ACC112 (cell line): ENCODE measurements around the gene ITPR1.

Source experiments
- H2AFZ ChIP-seq: fragments of 200-600 bp; sonication (generic); one replicate; pipeline ENCODE4 v1.6.0; 2017; ENCODE audit warnings: antibody characterized with exemption, low read length; ENCODE audit not compliant: unreplicated experiment
- H3K27ac ChIP-seq: fragments of 200-600 bp; sonication (generic); 2 replicates; pipeline ENCODE4 v1.5.1; 2014; ENCODE audit warnings: low read depth, mild to moderate bottlenecking, antibody characterized with exemption, low read length, moderate library complexity
- H3K27me3 ChIP-seq: fragments of 200-600 bp; sonication (generic); 2 replicates; pipeline ENCODE4 v1.6.1; 2014; ENCODE audit warnings: mild to moderate bottlenecking, antibody characterized with exemption, low read length, moderate library complexity, mixed read lengths; ENCODE audit not compliant: insufficient read depth
- H3K36me3 ChIP-seq: fragments of 200-600 bp; sonication (generic); 2 replicates; pipeline ENCODE4 v1.6.1; 2016; ENCODE audit warnings: mild to moderate bottlenecking, antibody characterized with exemption, low read length, moderate library complexity, mixed read lengths; ENCODE audit not compliant: insufficient read depth
- H3K4me1 ChIP-seq: fragments of 200-600 bp; sonication (generic); one replicate; pipeline ENCODE4 v1.6.1; 2016; ENCODE audit warnings: low read length, mixed read lengths; ENCODE audit not compliant: insufficient read depth, unreplicated experiment, control insufficient read depth
- H3K4me3 ChIP-seq: fragments of 200-600 bp; sonication (generic); 2 replicates; pipeline ENCODE4 v1.5.1; 2014; ENCODE audit warnings: mild to moderate bottlenecking, low read depth, low read length
- H3K79me2 ChIP-seq: fragments of 200-600 bp; sonication (generic); one replicate; pipeline ENCODE4 v1.6.0; 2016; ENCODE audit warnings: low read length; ENCODE audit not compliant: control insufficient read depth, unreplicated experiment, insufficient read depth

Gene ITPR1

DNA sequence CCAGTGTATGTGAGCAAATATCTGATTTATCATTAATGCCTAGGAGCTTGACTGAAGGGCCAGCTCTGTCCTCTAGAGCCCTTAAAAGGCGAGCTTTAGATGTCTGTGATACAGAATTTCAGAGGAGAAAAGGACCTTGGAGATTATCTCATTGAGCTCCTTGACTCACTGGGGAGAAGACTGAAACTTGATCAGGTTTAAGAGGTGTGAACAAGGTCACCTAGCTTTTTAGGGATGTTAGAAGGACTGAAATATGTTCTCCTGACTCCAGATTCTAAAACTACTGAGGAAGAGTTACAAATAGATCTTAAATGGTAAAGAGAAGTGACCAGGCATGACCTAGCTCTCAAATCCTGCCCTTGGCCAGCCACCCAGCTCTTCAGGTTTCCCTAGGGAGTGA, 292.4 kb downstream of the ITPR1 start:
- no peaks in the 10 kb centered on the region for H3K4me1 ChIP-seq
- H3K36me3 ChIP-seq, result no peaks in the 10 kb centered on the region; the same call in 1 of the 2 replicates
- H2AFZ ChIP-seq, result no peak overlapping the region
- no peak overlapping the region for H3K4me3 ChIP-seq
- H3K27me3 ChIP-seq, result no peaks in the 10 kb centered on the region
- no peak overlapping the region for H3K27ac ChIP-seq
- no peaks in the 10 kb centered on the region for H3K79me2 ChIP-seq

DNA sequence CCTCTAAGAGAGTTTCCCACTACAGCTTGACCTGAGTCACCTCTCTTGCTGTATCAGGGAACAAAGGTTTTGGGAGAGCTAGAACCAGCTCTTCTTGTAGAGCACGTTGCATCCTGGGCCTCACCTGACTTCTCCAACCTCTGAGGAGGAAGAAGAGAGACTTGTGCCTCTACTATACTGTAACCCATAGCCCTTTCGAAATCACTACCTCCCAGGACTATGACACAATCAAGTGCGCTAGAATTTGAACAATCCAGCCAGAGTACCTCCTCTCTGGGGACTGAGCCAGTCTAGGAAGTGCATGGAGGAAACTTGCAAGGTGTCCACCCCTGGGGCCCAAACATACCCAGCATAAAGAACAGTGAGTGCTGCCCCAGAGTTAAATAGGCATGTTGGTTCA, 293.3 kb downstream of the ITPR1 start:
- no peak overlapping the region for H3K4me3 ChIP-seq
- no peaks in the 10 kb centered on the region for H3K79me2 ChIP-seq
- H3K36me3 ChIP-seq, result peaks cover 1% of the 10 kb centered on the region; the same call in 1 of the 2 replicates
- no peak overlapping the region for H3K27ac ChIP-seq
- H3K4me1 ChIP-seq, result no peaks in the 10 kb centered on the region
- no peak overlapping the region for H2AFZ ChIP-seq
- no peaks in the 10 kb centered on the region for H3K27me3 ChIP-seq

DNA sequence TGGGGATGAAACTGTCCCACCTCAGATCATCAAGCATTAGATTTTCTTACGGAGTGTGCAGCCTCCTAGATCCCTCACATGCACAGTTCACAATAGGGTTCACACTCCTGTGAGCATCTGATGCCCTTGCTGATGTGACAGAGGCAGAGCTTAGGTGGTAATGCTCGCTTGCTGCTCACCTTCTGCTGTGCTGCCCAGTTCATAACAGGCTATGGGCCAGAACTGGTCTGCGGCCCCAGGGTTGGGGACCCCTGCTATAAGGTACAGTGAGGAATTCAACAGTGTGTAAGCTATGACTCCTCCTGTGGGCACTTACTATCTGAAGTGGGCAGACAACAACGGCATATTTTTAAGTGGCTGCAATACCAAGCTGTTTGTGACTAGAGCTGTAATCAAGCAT, 298.2 kb downstream of the ITPR1 start:
- Histone ChIP-seq H3K4me1 (no peaks in the 10 kb centered on the region), H3K4me3 (no peak overlapping the region), H3K27me3 (no peaks in the 10 kb centered on the region), H2AFZ (no peak overlapping the region), H3K27ac (no peak overlapping the region), H3K79me2 (no peaks in the 10 kb centered on the region), H3K36me3 (peaks cover 4% of the 10 kb centered on the region; the same call in 1 of the 2 replicates)

DNA sequence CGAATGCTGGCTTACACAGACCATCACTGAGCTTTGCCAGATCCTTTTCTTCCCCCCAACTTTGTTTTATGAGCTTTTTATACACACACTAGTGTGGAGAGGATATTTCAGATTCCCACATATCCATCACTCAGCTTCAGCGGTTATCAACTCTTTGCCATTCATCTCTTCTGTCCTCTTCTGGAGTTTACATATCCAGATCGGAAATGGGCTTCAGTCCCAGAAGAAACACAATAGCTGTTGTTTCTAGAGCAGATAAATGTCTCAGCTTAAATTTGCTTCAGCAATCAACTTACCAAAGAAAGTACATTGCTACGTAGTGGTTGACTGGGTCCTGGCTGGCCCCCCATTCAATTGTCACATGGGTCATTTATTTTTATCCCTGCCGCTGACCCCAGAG, 300.2 kb downstream of the ITPR1 start:
- peaks cover 4% of the 10 kb centered on the region for H3K36me3 ChIP-seq
- H3K4me3 ChIP-seq, result no peak overlapping the region
- H3K27ac ChIP-seq, result no peak overlapping the region
- no peaks in the 10 kb centered on the region for H3K4me1 ChIP-seq
- H3K27me3 ChIP-seq, result no peaks in the 10 kb centered on the region
- H2AFZ ChIP-seq, result no peak overlapping the region
- no peaks in the 10 kb centered on the region for H3K79me2 ChIP-seq

DNA sequence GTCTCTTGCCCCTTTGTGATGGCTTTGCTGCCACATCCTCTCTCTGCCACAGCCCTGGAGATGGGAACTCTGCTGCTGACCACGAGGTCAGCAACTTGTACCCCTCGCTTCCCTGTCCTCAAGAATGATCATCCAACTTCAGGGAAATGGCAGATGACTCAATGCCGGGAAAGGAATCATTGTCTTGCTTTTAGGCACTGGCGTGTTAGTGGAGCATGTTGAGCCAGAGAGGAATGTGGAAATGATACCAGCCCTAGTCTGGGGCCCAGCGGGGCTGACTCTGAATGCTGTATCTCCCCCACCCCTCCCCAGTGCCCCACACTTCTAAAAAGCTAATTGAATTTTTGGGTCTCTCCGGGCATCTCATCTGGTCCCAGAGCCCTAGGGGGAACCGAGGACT, 301.2 kb downstream of the ITPR1 start:
- Histone ChIP-seq H3K4me1 (no peaks in the 10 kb centered on the region), H3K79me2 (no peaks in the 10 kb centered on the region), H3K27ac (no peak overlapping the region)

DNA sequence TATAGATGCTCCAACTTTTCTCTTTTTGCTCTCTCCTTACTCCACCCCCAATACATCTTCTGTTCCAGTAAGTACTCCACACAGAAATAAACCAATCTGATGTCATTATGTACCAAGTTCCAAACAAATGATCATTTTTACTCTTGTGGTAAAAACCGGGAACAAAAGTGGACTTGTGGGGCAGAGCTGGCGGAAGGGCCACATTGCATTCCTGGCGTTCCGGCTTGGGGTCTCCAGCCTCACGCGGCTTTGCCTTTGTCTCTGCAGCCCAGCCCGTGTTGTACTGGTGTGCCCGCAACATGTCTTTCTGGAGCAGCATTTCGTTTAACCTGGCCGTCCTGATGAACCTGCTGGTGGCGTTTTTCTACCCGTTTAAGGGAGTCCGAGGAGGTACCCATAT, 301.6 kb downstream of the ITPR1 start:
- H3K4me3 ChIP-seq, result no peak overlapping the region

More for the DNA sequence above, 301.2 kb downstream of the ITPR1 start:
- no peaks in the 10 kb centered on the region for H3K27me3 ChIP-seq
- peaks cover 4% of the 10 kb centered on the region for H3K36me3 ChIP-seq
- H2AFZ ChIP-seq, result no peak overlapping the region
- no peak overlapping the region for H3K4me3 ChIP-seq

DNA sequence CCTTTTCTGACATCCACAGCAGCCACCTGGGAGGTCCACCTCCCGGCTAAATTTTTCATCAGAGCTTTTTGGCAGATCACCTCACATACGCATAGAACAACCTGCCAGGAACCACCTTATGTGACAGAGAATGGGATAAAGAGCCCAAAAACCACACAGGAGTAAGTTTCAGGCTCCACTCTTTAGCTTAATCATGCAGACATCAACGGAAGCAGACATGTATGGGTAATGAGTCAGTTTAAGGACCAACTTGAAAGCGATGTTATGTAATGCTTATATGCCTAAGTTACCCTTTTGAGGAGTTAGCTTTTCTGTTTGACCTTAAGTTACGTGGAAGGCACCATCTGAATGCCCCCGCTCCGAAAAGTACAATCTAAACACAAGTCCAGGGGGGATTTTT, 302.8 kb downstream of the ITPR1 start:
- no peaks in the 10 kb centered on the region for H3K27me3 ChIP-seq
- no peaks in the 10 kb centered on the region for H3K79me2 ChIP-seq
- no peak overlapping the region for H3K27ac ChIP-seq
- no peak overlapping the region for H3K4me3 ChIP-seq
- no peaks in the 10 kb centered on the region for H3K4me1 ChIP-seq
- peaks cover 4% of the 10 kb centered on the region for H3K36me3 ChIP-seq
- H2AFZ ChIP-seq, result no peak overlapping the region

More for the DNA sequence above, 301.6 kb downstream of the ITPR1 start:
- Histone ChIP-seq H3K4me1 (no peaks in the 10 kb centered on the region), H3K36me3 (peaks cover 4% of the 10 kb centered on the region), H3K27me3 (no peaks in the 10 kb centered on the region), H2AFZ (no peak overlapping the region), H3K27ac (no peak overlapping the region), H3K79me2 (no peaks in the 10 kb centered on the region)

DNA sequence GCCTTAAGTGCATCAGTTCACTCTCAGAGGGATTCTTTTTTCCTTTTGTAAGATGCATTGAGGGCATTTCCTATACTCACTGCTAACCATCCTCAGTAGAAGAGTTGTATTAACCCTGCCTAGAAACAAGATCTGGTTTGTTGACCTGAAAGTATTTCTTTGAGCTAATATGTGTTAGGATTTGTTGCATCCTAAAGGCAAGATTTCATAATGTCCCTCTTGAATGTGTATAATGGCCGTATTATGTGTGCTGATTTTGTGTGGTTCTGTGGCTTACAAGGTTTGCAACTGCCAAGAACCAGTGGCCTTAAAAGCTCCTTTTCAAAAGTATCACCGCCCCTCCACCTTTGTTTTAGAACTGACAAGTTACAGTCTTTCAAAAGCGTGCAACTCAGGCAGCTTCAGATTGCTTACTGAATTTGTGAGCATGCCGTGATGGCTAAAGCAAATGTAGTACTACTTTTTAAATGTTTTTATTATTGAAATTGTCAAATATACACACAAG, 304.1 kb downstream of the ITPR1 start:
- Histone ChIP-seq H2AFZ (no peak overlapping the region), H3K27me3 (no peaks in the 10 kb centered on the region), H3K4me3 (no peak overlapping the region), H3K36me3 (no peaks in the 10 kb centered on the region; the same call in 1 of the 2 replicates), H3K27ac (no peak overlapping the region), H3K79me2 (no peaks in the 10 kb centered on the region), H3K4me1 (no peaks in the 10 kb centered on the region)

DNA sequence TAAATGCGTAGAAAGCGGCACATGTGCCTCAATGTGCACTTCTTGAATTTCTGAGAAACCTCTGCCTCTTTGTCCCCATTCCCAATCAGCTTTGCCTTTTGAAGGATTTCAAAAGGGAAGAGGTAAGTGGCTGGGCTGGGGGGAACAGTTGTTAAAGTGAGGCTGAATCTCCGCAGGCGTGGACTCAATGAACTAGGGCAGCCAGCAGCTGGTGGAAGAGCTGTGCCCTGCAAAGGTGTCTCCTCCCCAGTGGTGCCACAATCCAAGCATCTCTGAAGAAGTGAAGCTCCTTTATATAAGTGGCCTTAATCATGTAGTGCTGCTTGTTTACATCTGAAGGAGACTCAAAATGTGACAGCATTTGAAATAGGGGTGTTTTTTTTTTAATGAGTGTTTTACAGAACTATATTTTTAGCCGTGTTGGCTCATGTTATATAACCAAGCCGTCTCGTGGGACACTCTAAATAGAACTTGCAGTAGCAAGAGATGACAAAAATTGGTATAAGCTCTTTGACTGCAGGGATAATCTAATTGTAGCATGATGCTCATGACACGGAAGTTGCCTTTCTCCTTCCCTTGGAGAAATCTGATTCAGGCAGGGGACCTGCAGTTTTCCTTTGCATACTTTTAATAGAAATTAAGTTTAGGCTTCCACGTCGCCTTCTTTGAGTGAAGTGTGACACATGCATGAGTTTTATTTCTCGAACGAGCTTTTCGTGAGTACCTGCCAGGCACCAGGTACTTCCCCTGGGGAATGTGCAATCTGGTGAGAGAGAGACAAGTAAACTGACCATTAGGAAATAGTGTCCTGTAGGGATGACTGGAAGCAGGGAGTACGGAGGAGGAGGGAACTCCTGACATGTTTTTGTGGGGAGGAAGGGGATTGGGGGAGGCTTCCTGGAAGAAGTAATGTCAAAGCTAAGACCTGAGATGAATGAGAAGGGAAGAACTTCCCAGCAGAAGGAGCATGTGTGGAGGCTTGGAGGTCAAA, 306.4 kb downstream of the ITPR1 start:
- H3K36me3 ChIP-seq, result no peaks in the 10 kb centered on the region; the same call in 1 of the 2 replicates
- no peaks in the 10 kb centered on the region for H3K4me1 ChIP-seq
- no peak overlapping the region for H2AFZ ChIP-seq
- H3K79me2 ChIP-seq, result no peaks in the 10 kb centered on the region
- no peak overlapping the region for H3K4me3 ChIP-seq
- H3K27ac ChIP-seq, result no peak overlapping the region
- no peaks in the 10 kb centered on the region for H3K27me3 ChIP-seq

DNA sequence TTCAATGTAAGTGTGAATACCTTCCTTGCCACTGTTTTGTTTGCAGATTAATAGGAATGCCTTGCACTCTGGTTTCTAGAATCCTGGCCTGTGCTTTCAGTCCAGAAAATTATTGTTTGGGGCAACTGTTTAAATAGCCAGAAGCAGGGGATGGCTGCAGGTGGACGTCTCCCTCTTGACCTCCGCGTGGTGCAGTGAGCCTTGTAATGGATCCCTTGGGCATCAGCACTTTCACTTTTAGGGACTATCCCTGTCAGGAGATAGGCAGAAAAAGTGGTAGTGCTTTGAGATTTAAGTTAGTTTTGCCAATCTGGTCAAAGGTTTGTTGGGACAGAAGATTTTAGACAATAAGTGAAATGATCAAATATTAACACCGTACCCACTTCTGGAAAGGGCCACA, 307.4 kb downstream of the ITPR1 start:
- H3K79me2 ChIP-seq, result no peaks in the 10 kb centered on the region
- no peak overlapping the region for H3K4me3 ChIP-seq
- H3K27me3 ChIP-seq, result no peaks in the 10 kb centered on the region
- H3K36me3 ChIP-seq, result no peaks in the 10 kb centered on the region; the same call in 1 of the 2 replicates
- H3K27ac ChIP-seq, result no peak overlapping the region
- H2AFZ ChIP-seq, result no peak overlapping the region
- H3K4me1 ChIP-seq, result no peaks in the 10 kb centered on the region

DNA sequence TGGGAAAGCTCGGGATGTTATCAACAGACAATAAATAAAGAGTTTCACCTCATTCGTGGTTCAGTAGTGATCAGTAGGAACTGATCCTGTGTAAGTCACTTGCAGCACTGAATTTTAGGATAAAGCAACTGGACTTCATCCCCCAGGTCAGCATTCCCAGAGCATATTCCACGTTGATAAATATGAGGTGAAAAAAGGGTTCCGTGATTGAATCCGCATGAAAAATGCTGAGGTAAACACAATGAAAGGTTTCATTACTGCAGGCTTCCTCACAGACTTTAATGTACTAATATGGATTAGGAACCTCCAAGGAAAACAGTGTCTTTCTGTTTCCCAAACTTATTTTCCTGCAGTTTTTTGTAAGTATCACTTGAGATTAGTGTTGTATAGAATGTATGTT, 308.7 kb downstream of the ITPR1 start:
- no peak overlapping the region for H3K4me3 ChIP-seq
- H3K4me1 ChIP-seq, result no peaks in the 10 kb centered on the region
- H3K36me3 ChIP-seq, result no peaks in the 10 kb centered on the region; the same call in 1 of the 2 replicates
- no peak overlapping the region for H2AFZ ChIP-seq
- no peaks in the 10 kb centered on the region for H3K79me2 ChIP-seq
- H3K27me3 ChIP-seq, result no peaks in the 10 kb centered on the region
- no peak overlapping the region for H3K27ac ChIP-seq
